ENCODE measurements around the gene EEFSEC. TPM values are rescaled to one million over a fixed set of nuclear protein-coding genes. Genes with fewer than 3 reads are reported as not detected.

The EEFSEC gene
- total and polyA plus RNA-seq, 12 donors, result 5.5 to 15.6 (median 10.4) TPM

- H3K27ac ChIP-seq, result no peak overlapping the region
- H3K36me3 ChIP-seq (replicated peaks in 1 of 2), result no peaks in the 10 kb centered on the region
- no peak for DNase-seq
- WGBS, 4 donors, result 88 to 96% (median 93%) methylated on average over 8 to 16 of the region's 16 CpGs
- H3K4me3 ChIP-seq, result no peak overlapping the region
- no peaks in the 10 kb centered on the region for H3K4me1 ChIP-seq (replicated peaks in 1 of 2)
- no peaks in the 10 kb centered on the region for H3K27me3 ChIP-seq
- no peaks in the 10 kb centered on the region for H3K9me3 ChIP-seq (replicated peaks in 1 of 3)
- TF ChIP-seq POLR2A (IDR thresholded peaks at IDR 0.05), result no peak
- TF ChIP-seq CTCF (IDR thresholded peaks at IDR 0.05), result no peak
- intact Hi-C loops (cut with DNase I), result no loop called here
These were observed 262.0 kb downstream of the EEFSEC start for GRCh38 chr3:128415200-128415772.

- Histone ChIP-seq H3K4me1 (replicated peaks in 1 of 2) (no peaks in the 10 kb centered on the region), H3K27me3 (no peaks in the 10 kb centered on the region), H3K27ac (no peak overlapping the region), H3K9me3 (replicated peaks in 1 of 3) (no peaks in the 10 kb centered on the region), H3K36me3 (replicated peaks in 1 of 2) (no peaks in the 10 kb centered on the region), H3K4me3 (no peak overlapping the region)
- WGBS, 4 donors, result 82 to 92% (median 84%) methylated on average over 8 to 19 of the region's 19 CpGs
- DNase-seq, result no peak
- intact Hi-C loops (cut with DNase I), result no loop called here
- TF ChIP-seq CTCF (IDR thresholded peaks at IDR 0.05) (no peak), POLR2A (IDR thresholded peaks at IDR 0.05) (no peak)
These were observed 262.7 kb downstream of the EEFSEC start for GRCh38 chr3:128415773-128416577.

DNA sequence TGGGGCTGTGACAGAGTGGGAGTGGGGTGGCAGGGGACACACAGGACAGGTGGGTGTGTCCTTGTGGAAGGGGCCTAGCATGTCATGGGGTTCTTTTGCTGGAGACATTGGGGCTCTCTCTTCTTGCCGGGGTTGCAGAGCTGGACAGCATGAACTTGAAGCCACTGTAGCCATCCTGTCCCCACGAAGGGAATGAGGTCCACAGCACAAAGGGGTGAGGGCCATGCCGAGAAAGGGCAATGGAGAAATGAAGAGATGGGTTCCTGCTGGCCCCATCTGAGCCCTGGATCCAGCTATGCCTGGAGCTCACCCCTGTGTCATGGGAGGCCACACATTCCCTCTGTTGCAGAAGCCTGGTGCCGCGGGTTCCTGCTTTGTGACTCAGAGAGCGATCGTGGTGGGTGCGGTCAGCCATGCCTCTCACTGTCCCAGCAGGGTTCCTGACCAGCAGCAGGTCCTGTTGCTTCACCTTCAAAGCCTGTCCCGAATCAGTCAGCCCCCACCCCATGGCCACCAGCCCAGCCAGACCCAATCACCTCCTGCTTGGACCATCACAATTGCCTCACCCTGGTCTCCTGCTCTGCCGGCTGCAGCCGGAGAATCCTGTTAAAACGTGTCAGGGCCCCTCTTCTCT lies 263.4 kb downstream of the EEFSEC start:
- Histone ChIP-seq H3K27ac (no peak overlapping the region), H3K36me3 (replicated peaks in 1 of 2) (no peaks in the 10 kb centered on the region), H3K4me3 (no peak overlapping the region), H3K27me3 (no peaks in the 10 kb centered on the region), H3K4me1 (replicated peaks in 1 of 2) (no peaks in the 10 kb centered on the region), H3K9me3 (replicated peaks in 1 of 3) (no peaks in the 10 kb centered on the region)
- intact Hi-C loops (cut with DNase I), result no loop called here
- whole genome bisulfite sequencing, 4 donors, result 80 to 89% (median 88%) methylated on average over 4 to 12 of the region's 12 CpGs
- DNase-seq, result no peak
- TF ChIP-seq CTCF (IDR thresholded peaks at IDR 0.05), result no peak
- TF ChIP-seq POLR2A (IDR thresholded peaks at IDR 0.05), result no peak

DNA sequence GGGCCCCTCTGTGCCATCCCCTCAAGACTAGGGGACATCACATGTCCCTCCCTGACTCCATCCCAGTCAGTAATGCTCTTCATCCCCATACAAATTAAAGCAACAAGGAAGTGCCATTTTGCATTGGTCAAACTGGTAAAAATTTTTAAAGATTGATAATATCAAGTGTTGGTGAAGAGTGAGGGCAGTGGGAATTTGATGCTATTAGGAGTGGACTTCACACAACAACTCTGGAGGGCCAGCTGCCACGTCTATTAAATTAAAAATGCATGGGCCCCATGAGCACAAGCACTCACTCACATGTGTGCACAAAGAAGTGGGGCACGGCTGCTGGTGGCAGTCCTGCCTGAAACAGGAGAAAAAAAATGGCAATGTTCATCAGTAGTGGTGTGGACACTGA lies 265.6 kb downstream of the EEFSEC start:
- Histone ChIP-seq H3K27me3 (no peaks in the 10 kb centered on the region), H3K27ac (no peak overlapping the region), H3K9me3 (replicated peaks in 1 of 3) (no peaks in the 10 kb centered on the region), H3K4me1 (replicated peaks in 1 of 2) (no peaks in the 10 kb centered on the region), H3K4me3 (no peak overlapping the region), H3K36me3 (replicated peaks in 1 of 2) (no peaks in the 10 kb centered on the region)
- DNase-seq, result no peak
- intact Hi-C loops (cut with DNase I), result no loop called here
- 83 to 90% (median 88%) methylated on average over 2 of the region's 2 CpGs for WGBS, 4 donors
- TF ChIP-seq POLR2A (IDR thresholded peaks at IDR 0.05), result no peak
- TF ChIP-seq CTCF (IDR thresholded peaks at IDR 0.05), result no peak

All from adrenal gland (tissue), 12 donors.